GM18507 (cell line): ENCODE measurements around the gene AGBL1.

Experiments used
- DNase-seq: peaks from one replicate; pipeline ENCODE4 v3.0.0; 2011; ENCODE audit warnings: low read depth; ENCODE audit not compliant: insufficient read length; ENCODE audit errors: extremely low spot score
- FAIRE-seq: peaks from 2 replicates; lab custom pipeline; 2011; peaks lifted over from hg19 to GRCh38; lab: Jason Lieb, UNC

The AGBL1 gene

DNA sequence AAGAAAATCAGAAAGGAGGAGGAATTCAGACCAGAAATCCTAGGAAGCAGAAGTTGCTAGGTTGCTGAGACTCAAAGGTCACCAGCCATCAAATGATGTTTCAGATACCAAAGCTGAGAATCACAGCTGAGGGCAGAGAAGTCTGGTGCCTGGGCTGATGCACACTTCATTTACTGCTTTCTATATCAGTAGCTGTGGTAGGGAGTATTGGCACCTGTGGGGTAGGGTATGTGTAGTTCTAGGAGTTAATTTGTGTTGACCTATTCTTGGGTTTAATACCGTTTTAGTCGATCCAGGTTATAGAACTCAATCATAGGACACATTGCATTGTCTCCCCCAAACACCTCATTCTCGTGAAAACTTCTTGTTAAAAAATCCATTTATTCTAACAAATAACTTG lies 529.6 kb downstream of the AGBL1 start:
- FAIRE-seq (no peak), DNase-seq (no peak)

DNA sequence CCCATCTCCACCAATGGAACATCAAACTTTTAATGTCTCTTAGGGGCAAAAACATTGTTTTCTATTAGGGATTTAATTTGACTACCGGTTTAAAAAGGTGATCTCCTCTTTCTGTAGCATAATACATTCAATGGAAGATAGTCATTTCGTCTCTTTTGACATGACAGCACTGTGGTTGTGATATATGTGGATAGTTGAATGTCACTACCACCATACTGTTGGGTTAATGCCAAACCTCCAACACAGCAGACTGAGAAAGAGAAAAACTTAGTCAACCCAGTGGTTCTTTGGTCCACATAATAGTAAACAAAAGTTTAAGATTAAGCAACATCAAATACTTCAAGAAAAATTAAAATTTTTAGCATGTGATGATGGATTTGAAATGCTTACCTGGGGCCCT lies 530.4 kb downstream of the AGBL1 start:
- FAIRE-seq: no peak
- no peak for DNase-seq

DNA sequence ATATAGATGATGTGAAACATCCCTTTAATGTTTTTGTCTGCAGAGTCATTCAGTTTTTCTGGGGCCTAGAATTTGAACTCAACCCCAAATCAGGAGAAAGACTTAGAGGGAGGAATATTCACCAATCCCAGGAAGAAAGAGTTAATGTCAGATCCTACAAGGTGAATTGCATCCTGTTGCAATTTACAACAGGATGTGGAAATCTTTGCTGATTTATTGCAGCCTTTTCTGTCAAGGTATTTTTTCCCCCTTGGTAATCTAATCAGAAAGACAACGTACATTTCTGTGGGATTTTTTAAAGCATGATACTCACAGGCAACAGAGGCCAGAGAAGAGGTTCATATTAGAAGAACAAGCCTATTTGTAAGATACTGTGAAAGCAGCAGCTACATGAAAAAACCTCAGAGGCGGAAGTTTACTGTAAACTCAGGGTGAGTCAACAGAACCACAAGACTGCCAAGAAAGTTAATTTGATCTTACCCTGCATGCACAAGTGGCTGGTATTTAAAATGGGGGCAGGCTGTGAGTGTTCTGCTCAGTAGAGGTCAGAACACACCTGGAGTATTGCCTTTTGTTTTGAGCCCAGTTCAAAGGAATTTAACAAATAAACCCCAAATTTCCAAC lies 531.9 kb downstream of the AGBL1 start:
- FAIRE-seq: no peak
- DNase-seq: no peak

DNA sequence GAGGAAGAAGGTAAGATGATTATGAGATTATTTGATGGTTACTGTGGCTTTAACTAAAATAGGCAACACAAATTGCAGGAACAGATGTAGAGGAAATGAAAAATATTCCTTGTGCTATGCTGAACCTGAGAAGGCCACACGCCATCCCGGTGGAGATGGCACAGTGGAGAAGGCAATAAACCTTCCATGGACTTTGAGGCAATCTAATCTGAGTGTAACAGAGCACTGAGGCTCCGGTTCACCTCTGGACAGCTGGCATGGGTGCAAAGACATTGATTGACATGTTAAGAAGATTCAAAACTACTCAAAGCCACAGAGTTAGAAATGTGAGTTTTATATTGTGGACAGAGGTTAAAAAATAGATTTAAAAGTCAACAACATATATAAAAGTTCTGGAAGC lies 535.7 kb downstream of the AGBL1 start:
- FAIRE-seq: no peak

DNA sequence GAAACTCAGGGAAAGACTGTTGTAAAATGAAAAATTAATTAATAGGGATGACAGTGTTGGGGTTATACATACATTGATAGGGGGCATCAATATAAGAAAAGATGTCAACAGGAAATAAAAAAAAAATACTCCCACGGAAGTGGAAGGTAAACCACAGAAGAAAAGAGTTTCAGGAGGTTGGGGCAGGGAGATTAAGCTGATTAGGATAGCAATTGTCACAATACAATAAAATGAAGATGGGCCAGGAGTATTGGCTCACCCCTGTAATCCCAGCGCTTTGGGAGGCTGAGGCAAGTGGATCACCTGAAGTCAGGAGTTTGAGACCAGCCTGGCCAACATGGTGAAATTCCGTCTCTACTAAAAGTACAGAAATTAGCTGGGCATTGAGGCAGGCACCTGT lies 536.1 kb downstream of the AGBL1 start:
- DNase-seq (no peak), FAIRE-seq (no peak)

More for the DNA sequence above, 535.7 kb downstream of the AGBL1 start:
- no peak for DNase-seq

DNA sequence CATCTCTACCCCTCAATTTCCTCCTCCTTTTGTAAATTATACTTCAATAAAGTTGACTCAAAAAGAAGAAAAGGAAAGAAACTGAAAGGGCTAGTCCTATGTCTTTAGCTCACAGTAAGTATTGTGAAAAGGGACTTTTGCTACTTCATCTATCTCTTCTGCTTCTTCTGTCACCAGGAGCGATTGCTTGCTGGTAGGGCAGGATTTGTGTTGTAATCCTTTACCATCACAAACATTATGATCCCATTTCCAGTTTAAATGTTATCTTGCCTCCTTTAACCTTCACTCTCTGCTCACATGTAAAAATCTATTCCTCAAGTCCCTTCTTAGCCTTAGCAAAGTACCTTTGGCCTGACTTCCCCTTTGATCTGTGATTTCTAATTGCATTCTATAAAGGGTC lies 537.1 kb downstream of the AGBL1 start:
- no peak for DNase-seq
- no peak for FAIRE-seq

DNA sequence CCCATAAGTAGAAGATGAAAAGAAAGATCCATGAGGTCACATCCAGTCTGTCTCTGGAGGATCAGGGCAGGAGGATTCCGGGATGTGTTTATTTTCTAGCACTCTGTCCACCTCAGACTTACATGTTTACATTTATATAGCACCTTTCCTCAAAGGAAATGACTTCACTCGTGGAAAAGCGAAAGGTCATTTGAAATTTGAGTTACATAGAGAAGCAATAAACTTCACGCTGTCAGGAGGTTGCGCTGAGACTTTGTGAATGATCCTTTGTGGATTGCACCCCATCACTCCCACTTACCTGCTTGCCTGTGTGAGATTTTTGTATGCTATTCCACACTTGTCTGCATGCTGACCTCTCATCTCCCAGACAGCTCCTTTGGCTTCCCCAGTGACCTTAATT lies 540.5 kb downstream of the AGBL1 start:
- no peak for FAIRE-seq

DNA sequence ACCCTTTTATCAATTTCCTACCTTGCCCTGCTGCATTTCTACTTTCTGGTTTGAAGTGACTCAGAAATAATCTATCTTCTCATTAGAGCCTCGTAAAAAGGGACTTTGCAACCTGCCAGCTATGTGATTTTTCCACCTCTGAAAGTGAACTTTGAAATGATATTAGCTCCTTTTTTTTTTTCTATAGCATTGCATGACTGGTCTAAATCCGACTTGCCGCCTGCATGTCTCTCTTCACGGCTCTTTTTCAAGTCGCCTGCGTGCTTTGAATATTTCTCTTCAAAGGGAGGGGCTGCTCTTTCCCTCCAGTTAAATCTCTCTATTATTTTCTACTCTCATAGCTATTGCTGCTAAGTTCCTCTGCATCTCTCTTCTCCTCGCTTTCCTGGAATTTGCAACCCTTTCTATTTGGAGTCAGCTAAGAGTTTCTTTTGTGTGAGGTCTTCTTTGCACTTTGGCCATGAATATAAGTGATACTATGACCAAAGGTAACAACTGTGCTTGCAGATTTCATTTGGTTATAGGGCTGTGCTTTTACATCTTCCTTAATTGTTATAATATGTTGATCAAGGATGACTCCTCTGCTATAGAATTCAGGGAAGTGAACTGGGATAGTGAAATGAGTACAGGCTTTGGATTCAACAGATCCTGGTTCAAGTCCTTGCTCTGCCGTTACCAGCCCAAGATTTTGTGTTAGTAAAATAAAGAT lies 541.1 kb downstream of the AGBL1 start:
- FAIRE-seq (no peak), DNase-seq (no peak)

More for the DNA sequence above, 540.5 kb downstream of the AGBL1 start:
- no peak for DNase-seq

DNA sequence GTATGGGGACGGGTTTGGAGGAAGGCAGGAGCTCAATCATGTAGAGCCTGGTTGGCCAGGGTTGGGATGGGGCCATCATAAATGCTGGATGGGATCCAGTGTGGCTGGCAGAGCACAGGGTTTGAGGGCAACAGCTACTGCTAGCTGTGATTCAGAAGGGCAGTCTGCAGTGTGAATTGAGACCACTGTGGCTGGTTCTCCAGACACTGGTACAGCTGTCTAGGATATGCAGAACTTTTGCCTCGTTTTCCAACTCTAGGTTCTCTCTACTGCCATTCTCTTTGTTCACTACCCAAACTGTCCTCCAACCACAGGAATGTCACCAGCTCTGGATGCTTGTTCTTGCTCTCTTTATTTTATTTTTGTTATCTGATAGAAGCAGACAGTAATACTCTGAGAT lies 543.6 kb downstream of the AGBL1 start:
- no peak for DNase-seq
- FAIRE-seq: no peak

DNA sequence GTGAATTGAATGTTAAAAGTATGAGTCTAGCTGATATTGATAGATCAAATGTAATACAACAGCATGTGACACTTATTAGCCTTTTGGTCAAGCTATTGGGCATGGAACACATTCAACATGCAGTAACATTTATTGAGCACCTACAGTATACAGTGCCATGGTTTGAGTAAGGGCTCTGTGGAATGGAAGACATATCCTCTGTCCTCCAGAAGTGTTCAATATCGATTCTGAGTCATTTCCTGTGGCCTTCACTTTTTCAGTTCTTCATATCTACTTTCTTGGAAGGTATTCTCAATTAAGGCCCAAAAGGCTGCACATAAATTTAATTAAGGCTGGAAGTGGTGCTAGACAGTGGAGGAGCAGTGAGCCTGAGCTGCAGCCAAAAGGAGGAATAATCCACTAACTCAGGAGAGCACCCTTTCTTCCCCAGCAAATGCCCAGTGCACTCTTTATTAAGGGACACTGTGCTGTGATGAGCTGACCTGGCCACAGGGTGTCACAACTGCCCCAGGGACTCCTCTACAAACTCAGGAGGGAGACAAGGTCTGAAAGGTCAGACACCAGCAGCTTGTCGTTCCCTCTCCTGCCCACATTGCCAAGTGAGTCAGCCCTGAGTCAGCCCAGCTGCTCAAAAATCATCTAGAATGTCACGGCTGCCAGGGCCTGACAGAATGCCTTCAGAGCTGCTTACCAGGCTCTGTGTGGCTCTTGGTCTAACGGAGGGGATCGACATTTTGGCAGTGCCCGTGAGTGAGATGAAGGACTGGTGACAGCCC lies 544.8 kb downstream of the AGBL1 start:
- FAIRE-seq (no peak), DNase-seq (no peak)

DNA sequence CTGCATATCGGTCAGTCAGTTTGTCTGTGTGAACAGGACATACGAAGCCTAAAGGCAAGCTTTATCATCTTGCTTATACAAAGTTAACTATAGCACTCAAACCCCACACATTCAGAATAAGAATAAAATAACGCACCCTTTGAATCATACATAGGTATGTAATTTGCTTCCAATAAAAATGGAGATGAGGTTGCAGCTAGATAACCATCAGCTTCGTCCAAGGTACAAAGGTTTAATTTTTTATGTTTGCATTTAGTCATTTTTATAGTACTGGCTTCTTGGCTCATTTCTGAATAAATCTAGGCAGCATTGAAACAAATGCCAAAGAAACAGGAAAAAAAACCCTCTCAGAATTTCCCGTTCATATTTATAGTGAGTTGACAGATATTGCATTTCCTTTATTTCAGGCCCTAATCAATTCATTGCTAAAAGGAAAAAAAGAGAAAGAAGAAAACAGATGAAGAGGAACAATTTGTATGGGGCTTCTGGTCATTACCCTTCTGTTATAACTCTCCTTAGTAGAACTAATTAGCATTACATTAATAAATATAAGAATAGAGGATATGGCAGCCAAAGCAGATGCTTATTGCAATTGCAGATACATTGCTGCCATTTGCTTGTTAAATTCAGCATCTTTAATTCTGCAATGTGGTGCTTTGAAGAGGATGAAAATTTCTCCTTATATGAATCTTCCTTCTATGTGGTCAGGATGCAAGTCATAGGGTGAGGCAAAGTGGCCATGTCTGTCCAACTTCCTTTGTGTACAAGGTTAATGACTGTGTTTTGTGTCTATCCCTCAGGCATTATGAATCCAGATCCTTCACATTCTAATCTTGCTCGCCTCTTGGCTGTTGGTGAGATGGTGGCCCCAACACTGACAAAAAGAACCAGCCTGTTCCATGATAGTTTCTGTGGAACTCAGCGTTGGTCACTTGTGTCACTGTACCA lies 550.0 kb downstream of the AGBL1 start:
- FAIRE-seq (no peak), DNase-seq (no peak)

DNA sequence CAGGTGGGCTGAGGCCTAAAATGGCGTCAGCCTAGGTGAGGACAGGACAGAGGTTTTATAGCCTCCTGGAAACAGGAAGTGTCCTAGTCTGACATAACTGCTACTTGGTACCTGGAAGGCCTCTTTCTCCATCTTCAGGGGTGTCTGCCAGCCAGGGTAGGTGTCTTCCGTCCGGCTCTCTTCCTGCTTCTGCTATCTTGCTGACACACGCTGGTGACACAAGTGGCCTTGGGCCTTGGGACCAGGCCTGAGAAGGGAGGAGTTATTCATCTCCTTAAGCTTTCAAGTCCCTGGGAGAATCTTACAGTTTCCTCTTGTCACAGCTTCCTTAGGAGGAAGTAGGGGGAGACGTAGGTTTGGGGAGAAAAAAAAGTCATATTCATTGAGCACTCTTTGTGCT lies 551.3 kb downstream of the AGBL1 start:
- FAIRE-seq (no peak), DNase-seq (no peak)

DNA sequence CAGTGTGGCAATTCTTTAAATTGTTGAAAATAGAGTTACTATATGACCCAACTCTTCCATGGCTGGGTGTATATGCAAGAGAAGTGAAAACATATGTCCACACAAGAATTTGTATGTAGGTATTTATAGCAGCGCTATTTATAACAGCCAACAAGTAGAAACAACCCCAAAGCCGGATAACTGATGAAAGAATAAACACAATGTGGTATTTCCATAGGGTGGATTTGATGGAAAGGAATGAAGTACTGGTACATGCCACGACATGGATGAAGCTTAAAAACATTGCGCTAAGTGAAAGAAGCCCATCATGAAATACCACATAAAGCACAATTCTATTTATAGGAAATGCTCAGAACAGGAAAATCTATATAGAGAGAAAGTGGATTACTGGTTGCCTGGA lies 554.5 kb downstream of the AGBL1 start:
- FAIRE-seq (no peak), DNase-seq (no peak)

DNA sequence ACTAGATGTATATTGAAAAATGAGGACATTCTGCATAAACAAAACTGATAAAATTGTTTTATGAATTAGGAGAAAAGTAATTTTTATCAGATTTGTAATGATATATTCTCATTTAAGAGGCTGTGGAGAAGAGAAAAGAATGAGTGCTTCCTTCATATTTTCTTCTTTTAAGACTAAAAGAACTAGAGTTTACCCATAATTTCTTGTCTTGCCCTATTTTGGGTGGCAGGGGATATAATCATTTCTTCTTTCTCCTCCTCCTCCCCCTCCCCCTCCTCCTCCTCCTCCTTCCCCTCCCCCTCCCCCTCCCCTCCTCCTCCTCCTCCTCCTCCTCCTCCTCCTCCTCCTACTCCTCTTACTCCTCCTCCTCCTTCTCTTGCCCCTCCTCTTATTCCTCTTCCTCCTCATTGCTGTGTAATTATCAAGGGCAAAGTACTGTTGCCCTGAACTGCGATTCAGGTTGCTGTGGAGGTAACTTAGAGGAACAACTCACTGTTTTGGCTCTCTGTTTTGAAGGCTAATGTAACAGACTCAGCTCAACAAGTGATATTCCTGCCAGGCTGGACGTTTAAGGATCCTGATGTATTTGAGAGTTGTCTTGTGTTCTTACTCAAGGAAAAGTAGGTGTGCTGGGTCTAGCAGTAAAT lies 555.4 kb downstream of the AGBL1 start:
- DNase-seq: no peak
- FAIRE-seq: no peak

DNA sequence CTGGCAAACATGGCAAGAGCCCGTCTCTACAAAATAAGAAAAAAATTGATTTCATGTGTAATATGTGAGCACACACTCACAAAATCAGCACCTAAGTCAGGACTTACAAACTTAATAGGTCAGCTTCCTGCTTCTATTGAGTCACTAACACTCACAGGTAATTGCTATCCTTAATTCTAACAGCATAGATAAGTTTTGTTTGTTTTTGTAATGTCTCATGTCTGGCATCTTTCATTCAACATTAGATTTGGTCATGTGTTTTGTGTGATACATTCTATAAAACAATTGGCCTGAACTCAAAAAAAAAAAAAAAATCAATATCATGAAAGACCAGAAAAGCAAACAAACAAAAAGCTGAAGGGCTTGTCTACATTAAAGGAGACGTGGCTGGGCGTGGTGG lies 564.7 kb downstream of the AGBL1 start:
- DNase-seq (no peak), FAIRE-seq (no peak)

DNA sequence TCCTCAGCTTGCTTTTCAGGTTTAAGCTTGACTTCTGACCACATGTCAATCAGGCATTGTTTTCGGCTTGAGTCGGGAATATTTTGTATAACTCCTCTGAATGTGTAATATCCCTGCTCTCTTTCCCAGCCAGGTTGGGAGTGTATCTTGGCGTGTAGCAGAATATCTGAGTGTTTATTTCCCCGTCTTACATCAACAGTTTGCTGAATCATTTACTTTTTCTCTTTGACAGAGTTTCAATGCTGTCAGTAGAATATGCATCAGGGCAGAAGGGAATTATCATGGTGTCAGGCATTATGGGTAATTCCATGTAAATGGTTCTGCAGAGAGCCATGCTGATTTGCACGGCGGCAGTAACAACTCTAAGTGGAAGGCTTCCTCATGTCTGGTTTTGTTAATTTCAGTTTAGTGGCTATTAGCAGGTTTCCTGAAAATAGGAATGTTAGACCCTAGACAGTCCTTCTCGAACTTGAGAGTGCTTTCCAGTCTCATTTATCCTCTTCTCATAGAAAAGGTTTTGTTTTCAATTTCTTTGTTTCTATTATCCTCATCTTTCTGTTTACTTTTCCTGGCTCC lies 566.3 kb downstream of the AGBL1 start:
- FAIRE-seq: no peak

DNA sequence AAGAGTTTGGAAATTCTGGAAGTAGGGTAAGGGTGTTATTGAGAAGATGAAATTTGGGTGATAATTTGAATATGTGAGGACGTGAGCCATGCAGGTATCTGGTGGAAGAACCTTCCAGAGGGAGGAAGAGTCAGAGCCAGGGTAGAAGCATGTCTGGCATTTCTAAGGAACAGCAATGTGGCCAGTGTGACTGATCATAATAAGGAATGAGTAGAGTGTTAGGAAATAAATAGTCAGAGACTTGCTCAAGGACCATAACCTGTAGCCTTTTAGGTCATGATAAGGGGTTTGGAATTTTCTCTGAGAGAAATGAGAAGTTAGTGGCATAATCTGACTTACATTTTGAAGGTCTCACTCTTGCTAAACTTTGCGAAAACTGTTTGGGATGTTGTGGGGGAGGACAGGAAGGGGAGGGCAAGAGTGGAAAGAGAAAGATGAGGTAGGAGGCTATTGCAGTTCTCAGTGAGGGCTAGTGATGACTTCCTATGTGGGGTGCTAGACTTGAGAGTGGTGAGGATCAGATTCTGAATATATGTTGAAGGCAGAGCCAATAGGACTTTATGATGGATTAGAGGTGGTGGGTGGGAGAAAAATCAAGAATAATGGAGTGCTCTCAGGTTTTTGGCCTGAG lies 568.3 kb downstream of the AGBL1 start:
- DNase-seq: no peak
- no peak for FAIRE-seq

More for the DNA sequence above, 566.3 kb downstream of the AGBL1 start:
- no peak for DNase-seq

DNA sequence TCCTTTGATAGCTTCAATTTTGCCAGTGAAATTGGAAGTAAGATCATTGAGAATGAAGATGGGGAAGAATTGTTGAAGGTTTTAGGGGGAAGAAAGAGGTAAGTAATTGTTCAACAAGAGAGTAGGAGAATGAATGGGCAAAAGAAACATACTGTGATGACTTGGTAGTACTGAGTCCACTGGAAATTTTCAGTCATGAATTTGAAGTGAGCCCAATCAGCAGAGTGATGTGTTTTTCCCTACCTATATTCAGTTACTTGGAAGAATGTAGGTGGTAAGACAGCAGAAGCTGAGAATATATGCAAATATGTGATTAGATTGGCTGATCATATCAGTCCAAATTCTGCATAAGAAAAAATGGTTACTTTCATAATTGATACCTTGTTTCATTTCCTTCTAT lies 569.6 kb downstream of the AGBL1 start:
- DNase-seq (no peak), FAIRE-seq (no peak)
